K562 treated with DMSO at 1 percent for 4 hours (cell line): ENCODE data around the gene PSMD10. TPM values are rescaled to one million over a fixed set of nuclear protein-coding genes. Genes with fewer than 3 reads are reported as not detected.

Experiments
- total RNA-seq: library from RNA; unstranded; fragments of 300-600 nt; gene quantifications from 2 replicates; pipeline ENCODE4 v1.2.3, GENCODE V29; 2022; ENCODE audit not compliant: insufficient read depth

Gene PSMD10, protein sequence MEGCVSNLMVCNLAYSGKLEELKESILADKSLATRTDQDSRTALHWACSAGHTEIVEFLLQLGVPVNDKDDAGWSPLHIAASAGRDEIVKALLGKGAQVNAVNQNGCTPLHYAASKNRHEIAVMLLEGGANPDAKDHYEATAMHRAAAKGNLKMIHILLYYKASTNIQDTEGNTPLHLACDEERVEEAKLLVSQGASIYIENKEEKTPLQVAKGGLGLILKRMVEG
- 67.4 and 85.5 TPM in 2 replicates for total RNA-seq

GRCh38 chrX:108091264-108091877 lies at the start of gene PSMD10, which contains the start of gene ATG4A:
TSS of gene PSMD10 (minus strand) at chrX:108091542. CDS start at chrX:108091520, 22 bp downstream.
TSS of gene ATG4A (plus strand) at chrX:108091778. CDS start at chrX:108091827, 49 bp downstream.

DNA sequence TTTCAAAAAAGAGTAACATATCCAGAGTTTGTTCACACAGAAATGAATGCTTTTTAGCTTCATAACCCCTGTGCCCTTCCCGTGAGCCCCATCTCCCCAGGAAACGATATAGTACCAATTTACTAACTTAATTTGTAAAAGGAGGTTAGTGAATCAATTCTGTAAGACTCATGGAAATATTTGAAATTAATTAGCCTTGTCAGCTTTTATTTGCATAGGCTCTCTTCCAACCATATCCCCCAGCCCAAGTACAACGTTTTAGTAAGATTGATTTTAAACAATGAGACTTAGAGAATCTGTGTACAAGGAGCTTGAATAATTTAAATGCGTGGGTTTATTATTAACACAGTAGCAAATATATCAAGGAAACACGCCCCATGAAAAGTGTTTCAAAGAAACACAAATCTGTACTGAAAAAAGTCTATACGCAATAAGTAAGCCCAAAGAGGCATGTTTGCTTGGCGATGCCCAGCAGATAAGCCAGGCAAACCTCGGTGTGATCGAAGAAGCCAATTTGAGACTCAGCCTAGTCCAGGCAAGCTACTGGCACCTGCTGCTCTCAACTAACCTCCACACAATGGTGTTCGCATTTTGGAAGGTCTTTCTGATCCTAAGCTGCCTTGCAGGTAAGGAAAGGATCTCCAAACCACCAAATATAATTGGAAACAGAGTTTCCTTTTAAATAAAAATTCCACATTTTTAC lies 46.6 kb downstream of the PSMD10 start, which contains the start of gene VSIG1:
VSIG1 (plus strand) TSS at position 512 of the 703 bp plus-strand sequence; CDS start at position 578, 66 bp downstream.

Other genes starting within 250 kb of the PSMD10 start
- gene TEX13B, start 109.2 kb downstream of the PSMD10 start, total RNA-seq: not detected in 2 replicates
- gene VSIG1, start 46.5 kb downstream of the PSMD10 start, total RNA-seq: not detected in 2 replicates
- gene ATG4A, start 236 bp upstream of the PSMD10 start, total RNA-seq: 11.0 and 11.6 TPM in 2 replicates